Activated naive CD4-positive, alpha-beta T cell treated with Interleukin-2 at 50 U/mL for 16 hours (primary cell): ENCODE results near the gene AK5.

Experiments used
- DNase-seq: peaks from one replicate; pipeline ENCODE4 v3.0.0-alpha.2; 2020

The AK5 gene

GRCh38 chr1:77461691-77462090 is 179.9 kb downstream of the AK5 start:
- no peak for DNase-seq

DNA sequence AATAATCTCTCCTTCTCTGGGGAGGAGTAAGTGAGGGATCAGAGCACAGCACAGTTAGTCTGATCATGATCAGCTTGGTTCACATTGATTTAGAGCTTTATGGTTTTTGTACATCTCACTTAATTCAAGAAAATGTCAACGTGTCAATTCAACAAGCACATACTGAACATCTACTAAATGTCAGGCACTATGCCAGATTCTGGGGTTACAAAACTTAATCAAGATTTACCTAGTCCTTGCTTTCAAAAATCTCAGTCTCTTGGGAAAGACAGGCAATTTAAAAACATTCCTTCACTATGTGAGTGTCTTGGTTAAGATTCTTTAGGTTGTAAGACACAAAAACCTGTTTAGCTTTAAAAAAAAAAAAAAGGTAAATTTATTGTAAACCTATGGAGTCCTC is 181.4 kb downstream of the AK5 start:
- no peak for DNase-seq

DNA sequence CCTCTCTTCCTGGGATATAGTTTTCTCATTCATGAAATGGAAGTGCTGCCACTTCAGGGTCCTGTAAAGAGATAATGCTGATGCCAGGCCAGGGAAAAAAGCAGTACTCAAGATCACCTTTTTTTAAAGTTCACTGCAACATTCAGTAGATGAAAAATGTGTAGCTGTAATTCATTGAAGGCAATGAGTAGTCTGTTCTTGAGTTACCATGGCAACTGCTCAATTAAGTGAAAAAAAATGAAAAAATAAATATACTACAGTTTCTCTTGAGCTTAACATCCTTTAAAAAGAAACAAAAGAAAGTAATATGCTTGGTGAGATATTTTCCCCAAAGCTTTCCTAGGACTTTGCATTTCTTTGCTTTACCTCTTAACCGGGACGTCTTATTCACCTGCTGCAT is 183.3 kb downstream of the AK5 start:
- no peak for DNase-seq

GRCh38 chr1:77465922-77466321 is 184.1 kb downstream of the AK5 start:
- no peak for DNase-seq

DNA sequence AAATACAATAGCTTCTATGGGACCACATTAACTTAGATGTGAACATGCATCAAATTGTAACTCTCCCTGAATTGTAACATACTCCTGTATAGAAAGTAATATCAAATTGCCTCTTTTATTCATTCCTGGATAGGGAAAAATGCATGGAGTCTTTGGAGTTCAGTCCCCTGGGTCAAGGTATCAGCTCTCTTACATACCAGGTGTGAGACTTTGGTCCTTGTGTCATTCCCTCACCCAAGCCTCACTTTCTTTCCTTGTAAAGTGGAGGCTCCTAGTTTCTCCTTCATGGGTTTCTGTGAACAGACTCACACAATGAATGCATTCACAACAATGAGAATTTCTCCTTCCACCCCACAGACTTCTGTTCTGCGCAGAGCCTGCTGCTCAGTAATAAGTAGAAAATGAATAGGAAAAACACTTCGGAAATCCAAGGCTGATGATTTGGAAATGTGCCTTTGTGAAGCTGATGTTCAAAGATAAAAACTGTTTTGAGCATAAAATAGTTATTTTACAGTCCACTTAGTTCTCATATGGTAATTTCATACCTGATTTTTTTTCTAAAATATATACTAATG is 185.3 kb downstream of the AK5 start:
- no peak for DNase-seq

GRCh38 chr1:77467741-77468140 is 185.9 kb downstream of the AK5 start:
- DNase-seq: no peak

GRCh38 chr1:77468257-77468948 is 186.6 kb downstream of the AK5 start:
- no peak for DNase-seq

- no peak for DNase-seq
Observed at GRCh38 chr1:77468949-77469710, 187.3 kb downstream of the AK5 start.

DNA sequence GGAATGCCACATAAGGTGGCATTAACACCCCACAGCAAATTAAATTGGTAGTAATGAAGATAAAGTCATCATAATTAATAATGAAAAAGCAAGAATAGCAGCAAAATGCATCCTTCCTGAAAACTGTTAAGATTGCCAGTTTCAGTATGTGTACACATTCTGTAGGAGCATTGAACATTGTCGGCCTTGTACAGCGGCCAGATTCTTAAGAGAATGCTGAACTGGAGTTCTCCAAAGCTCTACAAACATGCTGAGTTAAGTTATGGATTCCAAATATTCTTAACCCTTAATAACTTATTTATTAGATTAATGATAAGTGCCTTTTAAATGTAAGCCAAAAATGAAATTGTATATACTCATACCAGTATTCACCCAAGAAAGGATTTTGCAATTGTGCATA is 189.9 kb downstream of the AK5 start:
- no peak for DNase-seq

GRCh38 chr1:77473690-77474089 is 191.9 kb downstream of the AK5 start:
- DNase-seq: no peak

DNA sequence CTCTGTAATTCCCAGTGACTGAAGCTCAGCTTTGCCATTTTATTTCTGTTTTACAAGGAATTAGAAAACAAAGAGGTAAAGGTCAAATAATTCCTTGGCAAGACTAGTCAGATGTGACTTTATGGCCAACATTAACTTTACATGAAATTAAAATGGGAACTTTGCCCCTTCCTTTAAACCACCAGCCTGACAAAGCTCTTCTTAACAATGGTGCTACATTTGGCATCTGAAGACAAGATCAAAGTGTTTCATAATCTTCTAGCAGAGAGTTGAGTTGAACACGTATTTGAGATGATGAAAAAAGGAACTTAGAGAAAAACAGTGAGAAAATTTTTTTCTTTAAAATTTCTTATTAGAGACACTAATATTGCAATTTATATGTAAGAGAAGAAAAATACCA is 193.8 kb downstream of the AK5 start:
- DNase-seq: no peak

GRCh38 chr1:77476475-77476874 is 194.7 kb downstream of the AK5 start:
- DNase-seq: no peak

GRCh38 chr1:77484334-77484733 is 202.5 kb downstream of the AK5 start:
- DNase-seq: no peak

DNA sequence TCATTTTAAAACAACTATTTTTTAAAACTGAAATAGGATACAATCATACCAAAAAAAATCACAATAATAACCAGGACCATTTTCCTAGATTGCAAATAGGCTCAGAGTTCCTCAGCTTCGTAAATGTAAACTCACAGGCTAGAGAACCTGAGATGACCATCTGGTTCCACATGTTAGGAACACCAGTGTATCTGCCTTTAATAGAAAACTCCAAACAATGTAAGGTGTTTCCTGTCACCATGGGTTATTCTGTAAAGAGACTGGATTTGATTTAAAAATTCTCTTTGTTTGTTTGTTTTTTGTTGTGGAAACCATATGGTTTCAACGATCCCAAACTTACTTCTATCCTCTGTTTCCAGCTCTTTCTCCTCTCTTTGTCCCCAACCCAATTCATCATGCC is 203.1 kb downstream of the AK5 start:
- DNase-seq: no peak

DNA sequence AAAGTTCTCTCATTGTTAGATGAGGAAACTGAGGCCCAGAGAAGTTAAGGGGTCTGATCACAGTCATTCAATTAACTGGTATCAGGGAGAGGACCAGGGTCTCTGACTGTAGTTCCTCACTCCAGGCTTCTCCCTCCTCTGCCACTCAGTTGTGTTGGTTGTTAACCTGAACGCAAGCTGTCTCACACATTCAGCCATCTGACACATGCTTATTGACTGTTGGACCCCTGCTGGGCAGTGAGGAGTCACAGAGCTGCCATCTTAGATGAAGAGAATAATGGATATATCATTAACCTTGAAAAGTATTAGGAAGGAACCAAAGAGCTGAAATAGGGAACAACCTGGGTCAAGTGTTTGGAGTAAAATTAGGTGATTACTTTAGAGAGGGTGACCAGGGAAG is 205.8 kb downstream of the AK5 start:
- no peak for DNase-seq

GRCh38 chr1:77489910-77490309 is 208.1 kb downstream of the AK5 start:
- no peak for DNase-seq

- DNase-seq: no peak
Observed at GRCh38 chr1:77494026-77494425, 212.2 kb downstream of the AK5 start.

GRCh38 chr1:77498918-77499317 is 217.1 kb downstream of the AK5 start:
- DNase-seq: no peak

DNA sequence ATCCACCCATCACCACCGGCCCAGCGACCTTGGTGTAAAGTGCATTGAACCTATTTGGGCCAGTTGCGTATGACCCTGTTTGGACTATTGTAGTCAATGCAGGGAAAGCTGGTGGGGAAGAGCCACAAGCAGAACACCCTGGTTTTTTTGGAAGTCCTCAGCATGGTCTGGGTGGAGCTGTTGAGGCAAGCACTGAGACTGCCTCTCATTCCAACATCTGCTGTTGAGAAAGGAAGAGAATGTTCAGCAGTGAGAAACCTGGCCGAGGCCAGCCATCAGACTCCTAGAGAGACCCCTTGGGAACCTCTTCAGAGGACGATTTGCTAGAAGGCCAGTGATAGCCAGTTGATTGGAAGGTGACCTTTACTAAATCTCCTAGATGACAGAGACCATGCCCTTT is 217.6 kb downstream of the AK5 start:
- no peak for DNase-seq

GRCh38 chr1:77504986-77505385 is 223.2 kb downstream of the AK5 start:
- no peak for DNase-seq

- DNase-seq: no peak
Observed at GRCh38 chr1:77506771-77507170, 225.0 kb downstream of the AK5 start.

GRCh38 chr1:77509051-77509492 is 227.3 kb downstream of the AK5 start:
- no peak for DNase-seq

- DNase-seq: no peak
Observed at GRCh38 chr1:77509898-77510297, 228.1 kb downstream of the AK5 start.

DNA sequence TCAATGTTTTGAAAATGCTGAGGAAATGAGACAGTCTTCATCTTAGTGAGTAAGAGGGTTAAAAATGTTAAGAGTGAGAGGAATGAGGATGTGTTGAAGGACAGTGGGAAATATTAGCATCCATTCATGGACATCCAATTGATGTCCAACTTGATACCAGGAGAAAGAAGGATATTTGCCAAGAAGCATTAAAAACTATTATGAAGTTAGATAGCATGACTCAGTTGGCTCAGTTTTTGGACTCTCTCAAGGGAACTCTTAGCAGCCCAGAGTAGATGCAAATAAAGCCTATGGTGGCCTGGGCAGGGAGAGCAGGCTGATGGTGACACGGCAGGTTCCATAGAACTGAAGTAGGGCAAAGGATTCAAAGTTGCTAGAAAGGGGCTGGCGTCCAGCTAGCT is 229.6 kb downstream of the AK5 start:
- DNase-seq: no peak
